HUES48 (cell line): ENCODE data around the gene CCDC68.

ENCODE experiments used
- H3K27ac ChIP-seq: one replicate; pipeline ENCODE4 v1.7.0; 2013; ENCODE audit warnings: low read depth, low read length, inconsistent platforms
- H3K27me3 ChIP-seq: 2 replicates; pipeline ENCODE4 v1.6.1; 2013; ENCODE audit warnings: mild to moderate bottlenecking, low read length; ENCODE audit not compliant: control insufficient read depth, insufficient read depth
- H3K36me3 ChIP-seq: 2 replicates; pipeline ENCODE4 v1.6.1; 2013; ENCODE audit warnings: low read length; ENCODE audit not compliant: control insufficient read depth, insufficient read depth
- H3K4me1 ChIP-seq: 2 replicates; pipeline ENCODE4 v1.6.1; 2013; ENCODE audit warnings: mild to moderate bottlenecking, low read length; ENCODE audit not compliant: control insufficient read depth, insufficient read depth
- H3K4me3 ChIP-seq: 2 replicates; pipeline ENCODE4 v1.5.1; 2013; ENCODE audit warnings: mild to moderate bottlenecking, low read depth, low read length
- H3K9ac ChIP-seq: 2 replicates; pipeline ENCODE4 v1.6.1; 2013; ENCODE audit warnings: mild to moderate bottlenecking, low read depth, low read length, moderate library complexity
- H3K9me3 ChIP-seq: 2 replicates; pipeline ENCODE4 v1.6.1; 2013; ENCODE audit warnings: low read length; ENCODE audit not compliant: control insufficient read depth, insufficient read depth

Gene CCDC68

DNA sequence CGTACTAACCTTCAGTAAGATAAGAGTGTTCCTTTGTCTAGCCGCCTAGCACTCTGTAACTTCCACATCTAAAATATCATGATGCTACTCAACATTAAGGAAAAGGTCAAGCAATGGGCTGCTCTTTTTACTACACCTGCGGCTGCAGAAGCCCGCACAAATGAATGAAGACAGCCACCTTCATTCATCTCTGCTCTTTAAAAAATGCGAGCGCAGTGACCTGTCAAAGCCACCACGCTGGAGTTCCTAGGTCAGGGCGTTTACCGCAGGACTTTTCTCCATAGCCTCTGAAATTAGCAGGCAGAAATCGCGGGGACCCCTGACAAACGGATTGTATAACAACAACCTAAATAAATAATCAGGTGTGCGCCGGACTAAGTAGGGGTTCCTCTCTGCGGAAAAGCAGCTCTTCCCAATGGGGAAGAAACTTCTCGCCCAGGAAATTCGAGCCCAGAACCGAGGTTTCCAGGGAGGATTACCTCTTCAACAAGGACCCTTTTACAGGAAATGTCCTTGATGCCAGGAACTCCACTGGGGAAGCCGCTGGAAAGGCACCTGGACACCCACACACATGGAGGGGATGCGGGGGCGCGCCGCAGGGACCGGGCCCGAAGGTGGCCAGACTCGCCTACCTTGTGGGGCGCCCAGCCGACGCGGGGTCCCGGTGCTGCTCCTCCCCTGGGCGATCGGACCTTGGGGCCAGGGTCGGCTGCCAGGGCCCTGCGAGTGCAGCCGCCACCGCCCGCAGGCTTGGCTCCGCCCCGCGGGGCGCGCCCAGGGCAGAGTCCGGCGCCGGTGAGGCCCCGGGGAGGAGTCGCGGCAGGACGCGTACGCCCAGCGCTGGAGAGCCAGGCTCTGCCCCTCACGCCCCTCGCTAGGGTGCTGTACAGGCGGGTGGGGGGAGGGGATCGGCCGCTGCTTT lies at the start of gene CCDC68:
CCDC68 (minus strand) TSS at position 758 of the 922 bp plus-strand sequence. CDS start 16,670 bp downstream, outside the sequence.
- Histone ChIP-seq H3K27me3 (peaks cover 16% of the 10 kb centered on the region), H3K27ac (no peak within 1 kb of the TSS), H3K36me3 (no peaks in the 10 kb centered on the region), H3K9ac (no peak within 1 kb of the TSS; the same call in 1 of the 2 replicates), H3K4me3 (peak within 1 kb of the TSS; percentile 77), H3K4me1 (no peaks in the 10 kb centered on the region), H3K9me3 (no peaks in the 10 kb centered on the region)

DNA sequence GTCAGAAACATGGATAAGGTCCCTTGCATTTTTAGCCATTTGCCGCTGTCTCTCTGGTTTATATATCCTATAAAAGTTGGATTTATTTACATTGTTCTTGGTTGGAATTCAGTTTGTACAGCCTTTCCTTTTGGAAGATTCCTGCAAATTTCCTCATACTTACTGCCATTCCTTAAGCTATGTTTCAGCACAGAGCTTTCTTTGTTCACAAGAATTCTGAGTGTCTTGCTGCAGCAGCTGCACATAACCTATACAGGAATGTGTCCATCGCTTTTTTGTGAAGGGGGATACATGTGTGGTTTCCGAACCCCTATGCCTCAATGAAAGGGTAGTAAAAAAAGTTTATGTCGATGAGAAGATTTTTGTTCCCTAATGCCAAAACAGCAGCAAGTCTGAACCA lies 48.3 kb upstream of the CCDC68 start:
- no peaks in the 10 kb centered on the region for H3K36me3 ChIP-seq

GRCh38 chr18:55003695-55004094 lies 44.4 kb upstream of the CCDC68 start:
- Histone ChIP-seq H3K9me3 (no peaks in the 10 kb centered on the region), H3K27ac (no peak overlapping the region), H3K36me3 (no peaks in the 10 kb centered on the region), H3K4me1 (peaks cover 8% of the 10 kb centered on the region; the same call in 1 of the 2 replicates), H3K9ac (no peak overlapping the region), H3K4me3 (no peak overlapping the region), H3K27me3 (no peaks in the 10 kb centered on the region)

More for the DNA sequence above, 48.3 kb upstream of the CCDC68 start:
- no peak overlapping the region for H3K9ac ChIP-seq
- no peaks in the 10 kb centered on the region for H3K27me3 ChIP-seq
- H3K27ac ChIP-seq = no peak overlapping the region
- H3K4me3 ChIP-seq = no peak overlapping the region
- H3K9me3 ChIP-seq = no peaks in the 10 kb centered on the region
- H3K4me1 ChIP-seq = peaks cover 8% of the 10 kb centered on the region; the same call in 1 of the 2 replicates

- H3K4me1 ChIP-seq = peaks cover 8% of the 10 kb centered on the region; the same call in 1 of the 2 replicates
- H3K27ac ChIP-seq = no peak overlapping the region
- no peaks in the 10 kb centered on the region for H3K9me3 ChIP-seq
- H3K36me3 ChIP-seq = no peaks in the 10 kb centered on the region
- no peak overlapping the region for H3K4me3 ChIP-seq
- no peak overlapping the region for H3K9ac ChIP-seq
- H3K27me3 ChIP-seq = no peaks in the 10 kb centered on the region
These were observed 43.0 kb upstream of the CCDC68 start for GRCh38 chr18:55002261-55002660.

GRCh38 chr18:55001394-55002024 lies 42.2 kb upstream of the CCDC68 start:
- Histone ChIP-seq H3K4me1 (peaks cover 8% of the 10 kb centered on the region; the same call in 1 of the 2 replicates), H3K9ac (no peak overlapping the region), H3K9me3 (no peaks in the 10 kb centered on the region), H3K27me3 (no peaks in the 10 kb centered on the region), H3K27ac (no peak overlapping the region), H3K36me3 (no peaks in the 10 kb centered on the region), H3K4me3 (no peak overlapping the region)

- H3K9ac ChIP-seq = no peak overlapping the region
- H3K4me3 ChIP-seq = no peak overlapping the region
- no peaks in the 10 kb centered on the region for H3K36me3 ChIP-seq
- peaks cover 8% of the 10 kb centered on the region; the same call in 1 of the 2 replicates for H3K4me1 ChIP-seq
- no peaks in the 10 kb centered on the region for H3K27me3 ChIP-seq
- no peak overlapping the region for H3K27ac ChIP-seq
- no peaks in the 10 kb centered on the region for H3K9me3 ChIP-seq
These were observed 41.3 kb upstream of the CCDC68 start for GRCh38 chr18:55000529-55000928.

- Histone ChIP-seq H3K27ac (no peak overlapping the region), H3K4me1 (peaks cover 8% of the 10 kb centered on the region; the same call in 1 of the 2 replicates), H3K9ac (no peak overlapping the region), H3K27me3 (no peaks in the 10 kb centered on the region), H3K4me3 (no peak overlapping the region), H3K9me3 (no peaks in the 10 kb centered on the region), H3K36me3 (no peaks in the 10 kb centered on the region)
These were observed 39.8 kb upstream of the CCDC68 start for GRCh38 chr18:54999016-54999415.

DNA sequence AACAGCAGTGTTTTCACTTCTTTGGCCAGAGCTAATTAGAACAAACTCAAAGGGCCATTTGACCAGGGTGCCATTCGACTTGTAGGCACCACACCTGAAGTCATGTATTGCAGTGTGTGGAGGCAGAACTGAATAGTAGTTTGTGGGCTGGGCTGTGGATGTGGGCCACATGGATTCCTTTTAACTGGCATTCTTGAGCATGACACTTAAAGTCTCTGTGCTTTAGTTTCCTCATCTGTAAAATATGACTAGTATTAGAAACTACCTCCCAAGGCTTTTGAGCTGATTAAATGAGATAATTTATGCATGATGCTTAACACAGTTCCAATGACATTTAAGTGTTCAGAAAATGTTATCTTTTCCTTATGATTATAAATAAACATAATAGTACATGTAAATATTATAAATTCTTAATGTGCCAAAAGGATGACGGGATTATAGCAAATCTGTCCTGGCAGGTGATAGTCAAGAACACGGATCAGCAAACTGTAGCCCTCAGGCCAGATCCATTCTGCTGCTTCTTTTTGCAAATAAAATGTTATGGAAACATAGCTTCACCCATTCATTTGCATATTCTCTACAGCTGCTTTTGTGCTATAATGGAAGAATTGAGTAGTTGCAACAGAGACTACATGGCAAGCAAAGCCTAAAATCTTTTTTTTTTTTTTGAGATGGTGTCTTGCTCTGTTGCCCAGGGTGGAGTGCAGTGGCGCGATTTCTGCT lies 36.3 kb upstream of the CCDC68 start:
- no peak overlapping the region for H3K27ac ChIP-seq
- no peaks in the 10 kb centered on the region for H3K9me3 ChIP-seq
- H3K27me3 ChIP-seq = no peaks in the 10 kb centered on the region
- H3K4me1 ChIP-seq = no peaks in the 10 kb centered on the region
- no peaks in the 10 kb centered on the region for H3K36me3 ChIP-seq
- no peak overlapping the region for H3K9ac ChIP-seq
- H3K4me3 ChIP-seq = no peak overlapping the region

- Histone ChIP-seq H3K27me3 (no peaks in the 10 kb centered on the region), H3K9me3 (0 out of 2 replicates have a peak, but pooled peaks cover 4% of the 10 kb centered on the region), H3K27ac (no peak overlapping the region), H3K4me3 (no peak overlapping the region), H3K4me1 (no peaks in the 10 kb centered on the region), H3K9ac (no peak overlapping the region), H3K36me3 (no peaks in the 10 kb centered on the region)
These were observed 32.7 kb upstream of the CCDC68 start for GRCh38 chr18:54991981-54992380.

DNA sequence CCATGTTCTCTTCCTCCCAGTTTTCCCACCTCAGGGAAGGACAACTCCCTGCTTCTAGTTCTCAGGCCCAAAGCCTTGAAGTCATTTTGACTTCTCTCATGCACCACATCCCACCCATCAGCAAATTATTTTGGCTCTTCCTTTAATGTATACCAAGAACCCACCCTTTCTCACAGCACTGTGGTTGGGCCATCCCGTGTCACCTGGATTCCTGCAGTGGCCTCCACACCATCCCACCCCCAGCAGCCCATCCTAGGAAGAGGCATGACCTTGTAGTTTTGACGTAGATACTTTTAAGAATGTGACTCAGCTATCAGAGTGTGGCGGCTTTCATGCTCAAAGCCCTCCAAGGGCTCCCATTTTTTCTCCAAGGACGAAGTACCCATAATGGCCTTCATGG lies 25.6 kb upstream of the CCDC68 start:
- no peak overlapping the region for H3K9ac ChIP-seq
- H3K4me1 ChIP-seq = no peaks in the 10 kb centered on the region
- H3K9me3 ChIP-seq = 0 out of 2 replicates have a peak, but pooled peaks cover 4% of the 10 kb centered on the region
- no peaks in the 10 kb centered on the region for H3K27me3 ChIP-seq
- H3K27ac ChIP-seq = no peak overlapping the region
- H3K4me3 ChIP-seq = no peak overlapping the region
- no peaks in the 10 kb centered on the region for H3K36me3 ChIP-seq
